HG03571 (cell line): ENCODE measurements around the gene DTNB.

Experiments
- ATAC-seq: cut with Tn5 transposase; IDR thresholded peaks from one replicate; pipeline ENCODE4 v1.9.1; 2021; ENCODE audit not compliant: unreplicated experiment

DTNB gene

GRCh38 chr2:25375371-25375988 lies 297.9 kb downstream of the DTNB start:
- ATAC-seq: no peak

GRCh38 chr2:25374827-25375226 lies 298.6 kb downstream of the DTNB start:
- no peak for ATAC-seq

GRCh38 chr2:25374411-25374810 lies 299.0 kb downstream of the DTNB start:
- ATAC-seq: no peak

- no peak for ATAC-seq
These were observed 300.0 kb downstream of the DTNB start for GRCh38 chr2:25373269-25373981.

GRCh38 chr2:25372405-25373268 lies 300.7 kb downstream of the DTNB start:
- no peak for ATAC-seq

- no peak for ATAC-seq
These were observed 301.8 kb downstream of the DTNB start for GRCh38 chr2:25371253-25372241.

- ATAC-seq: no peak
These were observed 303.5 kb downstream of the DTNB start for GRCh38 chr2:25369876-25370275.

GRCh38 chr2:25369439-25369838 lies 303.9 kb downstream of the DTNB start:
- ATAC-seq: no peak

GRCh38 chr2:25368660-25369059 lies 304.7 kb downstream of the DTNB start:
- no peak for ATAC-seq

- no peak for ATAC-seq
These were observed 306.1 kb downstream of the DTNB start for GRCh38 chr2:25367296-25367695.

GRCh38 chr2:25366629-25367028 lies 306.7 kb downstream of the DTNB start:
- ATAC-seq: no peak

- no peak for ATAC-seq
These were observed 308.1 kb downstream of the DTNB start for GRCh38 chr2:25365241-25365640.

GRCh38 chr2:25363733-25364132 lies 309.6 kb downstream of the DTNB start:
- no peak for ATAC-seq

GRCh38 chr2:25362434-25363145 lies 310.8 kb downstream of the DTNB start:
- ATAC-seq: peak; percentile 74

GRCh38 chr2:25362049-25362433 lies 311.3 kb downstream of the DTNB start:
- ATAC-seq: peak; percentile 79

GRCh38 chr2:25361261-25362048 lies 311.9 kb downstream of the DTNB start:
- no peak for ATAC-seq

- ATAC-seq: no peak
These were observed 314.5 kb downstream of the DTNB start for GRCh38 chr2:25358836-25359235.

- no peak for ATAC-seq
These were observed 315.0 kb downstream of the DTNB start for GRCh38 chr2:25358249-25358815.

- no peak for ATAC-seq
These were observed 317.3 kb downstream of the DTNB start for GRCh38 chr2:25356088-25356487.
